AG10803 (cell line): ENCODE results near the gene KCNMA1.

Source experiments
- DNase-seq: peaks from one replicate; pipeline ENCODE4 v3.0.0; 2010; ENCODE audit warnings: low read depth
- H3K4me3 ChIP-seq: 2 replicates; pipeline ENCODE4 v1.5.1; 2011; ENCODE audit warnings: mild to moderate bottlenecking, low read length, control low read depth
- TF ChIP-seq, protein P1 (sequence below): conservative IDR thresholded peaks from 2 replicates; pipeline ENCODE4 v1.5.1; 2011; ENCODE audit warnings: mild to moderate bottlenecking, low read length, control low read depth, inconsistent platforms

Gene KCNMA1

DNA sequence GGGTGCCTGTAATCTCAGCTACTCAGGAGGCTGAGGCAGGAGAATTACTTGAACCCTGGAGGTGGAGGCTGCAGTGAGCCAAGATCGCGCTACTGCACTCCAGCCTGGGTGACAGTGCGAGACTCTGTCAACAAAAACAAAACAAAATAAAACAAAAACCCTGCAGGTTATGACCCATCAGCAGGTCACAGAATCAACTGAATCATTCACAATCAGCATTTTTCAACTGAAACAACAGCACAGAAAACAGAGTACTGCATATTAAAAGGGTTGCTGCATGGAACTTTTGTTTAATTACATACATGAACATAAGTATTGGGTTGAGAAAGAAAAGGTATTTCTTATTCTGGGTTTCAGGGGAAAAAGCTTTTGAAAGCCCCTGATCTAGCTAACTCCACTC is 77.6 kb downstream of the KCNMA1 start:
- TF ChIP-seq, protein P1, sequence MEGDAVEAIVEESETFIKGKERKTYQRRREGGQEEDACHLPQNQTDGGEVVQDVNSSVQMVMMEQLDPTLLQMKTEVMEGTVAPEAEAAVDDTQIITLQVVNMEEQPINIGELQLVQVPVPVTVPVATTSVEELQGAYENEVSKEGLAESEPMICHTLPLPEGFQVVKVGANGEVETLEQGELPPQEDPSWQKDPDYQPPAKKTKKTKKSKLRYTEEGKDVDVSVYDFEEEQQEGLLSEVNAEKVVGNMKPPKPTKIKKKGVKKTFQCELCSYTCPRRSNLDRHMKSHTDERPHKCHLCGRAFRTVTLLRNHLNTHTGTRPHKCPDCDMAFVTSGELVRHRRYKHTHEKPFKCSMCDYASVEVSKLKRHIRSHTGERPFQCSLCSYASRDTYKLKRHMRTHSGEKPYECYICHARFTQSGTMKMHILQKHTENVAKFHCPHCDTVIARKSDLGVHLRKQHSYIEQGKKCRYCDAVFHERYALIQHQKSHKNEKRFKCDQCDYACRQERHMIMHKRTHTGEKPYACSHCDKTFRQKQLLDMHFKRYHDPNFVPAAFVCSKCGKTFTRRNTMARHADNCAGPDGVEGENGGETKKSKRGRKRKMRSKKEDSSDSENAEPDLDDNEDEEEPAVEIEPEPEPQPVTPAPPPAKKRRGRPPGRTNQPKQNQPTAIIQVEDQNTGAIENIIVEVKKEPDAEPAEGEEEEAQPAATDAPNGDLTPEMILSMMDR, result no peak
- no peak overlapping the region for H3K4me3 ChIP-seq
- no peak for DNase-seq

DNA sequence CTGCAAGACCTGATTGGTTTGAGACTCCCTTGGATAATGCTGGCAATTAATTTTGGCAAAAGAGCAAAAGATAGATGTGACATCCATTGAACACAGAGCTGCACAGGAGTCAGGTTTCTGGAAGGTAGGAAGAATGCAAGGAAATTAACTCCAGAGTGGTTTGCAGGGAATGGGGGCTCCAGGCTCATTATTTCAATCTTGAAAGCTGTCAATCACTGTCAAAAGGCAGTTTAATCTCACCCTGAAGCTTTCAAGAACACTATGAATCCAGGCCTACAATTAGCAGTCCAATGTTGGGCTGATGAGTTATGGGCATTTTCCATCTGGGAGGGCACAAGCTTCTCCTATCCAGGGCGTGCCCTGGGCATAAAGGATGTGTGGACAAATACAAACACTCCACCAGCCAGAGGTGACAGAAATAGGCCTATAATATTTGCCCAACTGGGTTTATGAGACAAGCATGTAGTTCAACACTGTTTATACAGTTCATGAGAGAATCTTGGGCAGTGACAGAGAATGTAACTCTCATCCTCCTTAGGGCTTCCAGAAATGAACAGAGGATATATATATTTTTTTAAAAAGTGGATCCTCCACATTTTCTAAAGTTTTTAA is 80.5 kb downstream of the KCNMA1 start:
- H3K4me3 ChIP-seq, result no peak overlapping the region
- TF ChIP-seq, protein P1, result no peak
- DNase-seq, result no peak

DNA sequence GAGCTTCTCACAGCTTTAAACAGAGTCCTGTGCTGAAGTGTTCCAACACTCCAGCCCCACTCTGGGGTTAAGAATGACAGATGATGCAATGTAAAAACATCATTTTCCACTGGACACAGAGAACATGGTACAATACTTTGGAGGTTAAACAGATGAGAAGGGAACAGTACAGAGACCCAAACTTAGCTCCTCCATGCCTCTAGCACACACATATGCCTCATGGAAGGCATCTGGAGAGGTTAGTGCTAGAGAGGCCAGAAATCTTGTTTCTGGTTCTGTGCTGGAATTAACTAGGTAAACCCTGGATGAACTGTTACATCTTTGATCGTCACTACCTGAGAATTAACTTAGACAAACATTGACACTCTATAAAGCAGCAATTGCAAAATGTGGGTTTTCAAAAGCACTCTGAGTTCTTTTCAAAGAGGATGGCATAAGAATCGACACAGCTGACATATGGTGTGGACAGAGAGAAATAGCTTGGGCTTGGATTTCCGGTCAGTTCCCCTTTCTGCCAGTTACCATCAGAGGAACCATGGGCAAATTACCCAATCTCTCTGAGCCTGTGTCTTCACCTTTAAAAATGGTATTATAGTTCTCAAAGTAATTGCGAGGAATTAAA is 81.9 kb downstream of the KCNMA1 start:
- DNase-seq, result peak; percentile 49
- H3K4me3 ChIP-seq, result no peak overlapping the region
- TF ChIP-seq, protein P1, result no peak

DNA sequence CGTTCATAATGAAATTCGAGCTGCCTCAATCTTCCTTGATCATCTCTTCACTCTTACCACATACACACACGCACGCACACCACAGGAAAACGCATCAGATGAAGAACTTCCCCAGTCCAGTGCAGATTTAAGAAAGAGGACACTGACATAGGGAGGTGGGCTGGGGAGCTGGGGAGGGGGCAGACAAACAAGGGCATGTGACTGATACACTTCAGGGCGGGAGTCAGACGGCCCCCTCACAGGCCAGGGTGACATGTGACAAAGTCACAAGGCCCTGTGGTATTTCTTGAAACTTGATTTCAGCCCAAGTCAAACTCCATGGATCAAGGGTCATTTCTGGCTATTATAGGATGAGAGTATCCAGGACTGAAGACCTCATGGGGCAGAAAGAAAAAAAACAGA is 82.6 kb downstream of the KCNMA1 start:
- no peak overlapping the region for H3K4me3 ChIP-seq
- TF ChIP-seq, protein P1, result no peak
- DNase-seq, result no peak

DNA sequence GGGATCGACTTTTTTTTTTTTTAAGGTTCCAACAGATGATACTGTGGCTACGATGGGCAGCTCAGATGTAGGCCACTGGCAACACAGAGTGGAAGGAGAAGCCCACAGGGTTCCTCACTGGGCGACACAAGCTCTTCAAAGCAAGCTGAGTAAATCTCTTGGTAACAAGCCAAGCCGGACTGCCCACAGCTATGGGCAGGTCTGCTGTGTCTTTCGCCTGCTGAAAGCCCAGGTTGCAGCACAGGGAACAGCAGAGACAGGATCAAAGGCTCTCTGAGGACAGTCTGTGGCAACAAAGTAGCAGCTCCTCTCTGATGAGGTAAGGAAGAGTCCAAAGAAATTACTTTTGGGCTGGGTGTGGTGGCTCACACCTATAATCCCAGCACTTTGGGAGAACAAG is 83.6 kb downstream of the KCNMA1 start:
- TF ChIP-seq, protein P1, result no peak
- DNase-seq, result no peak

DNA sequence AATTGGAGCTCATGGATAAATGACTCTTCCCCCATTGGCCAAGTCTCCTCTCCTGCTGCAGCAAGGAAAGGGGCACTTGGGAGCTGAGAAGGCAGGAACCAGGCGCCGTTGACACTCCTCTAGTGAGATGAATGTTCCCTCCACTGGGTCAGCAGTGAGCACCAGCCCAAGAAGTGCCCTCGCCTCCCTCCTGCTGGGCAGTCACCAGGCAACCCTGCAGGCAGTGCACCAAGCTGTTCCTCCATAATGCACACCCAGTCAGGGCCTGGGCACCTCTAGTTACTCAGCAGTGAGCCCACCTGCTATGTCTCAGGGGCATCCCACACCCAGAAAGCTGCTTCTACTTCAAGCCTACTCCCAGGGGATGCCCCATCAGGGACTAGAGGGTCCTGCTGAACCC is 84.3 kb downstream of the KCNMA1 start:
- TF ChIP-seq, protein P1, result no peak
- no peak overlapping the region for H3K4me3 ChIP-seq
- DNase-seq, result no peak

More for the DNA sequence above, 83.6 kb downstream of the KCNMA1 start:
- H3K4me3 ChIP-seq, result no peak overlapping the region

DNA sequence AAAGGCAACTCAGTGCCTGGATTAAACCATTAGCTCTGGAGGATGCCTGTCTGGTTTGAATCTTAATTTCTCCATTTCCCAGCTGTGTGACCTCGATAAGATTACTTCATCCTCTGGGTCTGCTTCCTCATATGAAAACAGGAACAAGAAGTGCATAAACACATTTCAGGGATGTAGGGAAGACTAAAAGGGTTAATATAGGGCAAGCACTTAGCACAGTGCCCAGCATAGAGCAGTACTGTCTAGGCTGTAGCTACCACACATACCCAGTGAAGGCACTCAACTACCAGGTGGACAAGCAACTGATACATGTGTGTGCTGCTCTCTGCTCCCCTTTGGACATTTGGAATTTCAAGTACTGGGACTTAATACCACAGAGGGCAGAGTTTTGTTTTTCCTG is 85.4 kb downstream of the KCNMA1 start:
- TF ChIP-seq, protein P1, result no peak
- H3K4me3 ChIP-seq, result no peak overlapping the region
- no peak for DNase-seq
